ENCODE results near the gene PC. TPM values are rescaled to one million over a fixed set of nuclear protein-coding genes. Genes with fewer than 3 reads are reported as not detected.

The PC gene
- total and polyA plus RNA-seq, 9 donors: 4.2 to 27.5 (median 14.7) TPM

GRCh38 chr11:66820901-66821300, 137.3 kb downstream of the PC start:
- TF ChIP-seq EP300 (IDR thresholded peaks at IDR 0.05) (no peak), POLR2A (IDR thresholded peaks at IDR 0.05) (no peak), CTCF (IDR thresholded peaks at IDR 0.05) (no peak)
- Histone ChIP-seq H3K4me1 (ENCODE audit: insufficient read depth) (no peaks in the 10 kb centered on the region), H3K27me3 (no peaks in the 10 kb centered on the region), H3K27ac (no peak overlapping the region), H3K36me3 (no peaks in the 10 kb centered on the region), H3K9me3 (no peaks in the 10 kb centered on the region), H3K4me3 (no peak overlapping the region)
- WGBS, 3 donors: 50 to 67% (median 67%) methylated on average over 3 of the region's 3 CpGs
- DNase-seq: no peak
- intact Hi-C loops (cut with DNase I): no loop called here

GRCh38 chr11:66820381-66820780, 137.8 kb downstream of the PC start:
- intact Hi-C loops (cut with DNase I): no loop called here
- 82 to 83% (median 83%) methylated on average over 3 of the region's 3 CpGs for WGBS, 3 donors

GRCh38 chr11:66818231-66818955, 139.8 kb downstream of the PC start:
- no peaks in the 10 kb centered on the region for H3K36me3 ChIP-seq
- H3K4me1 ChIP-seq (ENCODE audit: insufficient read depth): no peaks in the 10 kb centered on the region
- H3K9me3 ChIP-seq: no peaks in the 10 kb centered on the region
- no peak for DNase-seq
- 43 to 61% (median 57%) methylated on average over 3 of the region's 3 CpGs for WGBS, 3 donors
- H3K4me3 ChIP-seq: no peak overlapping the region
- no peak overlapping the region for H3K27ac ChIP-seq
- no peaks in the 10 kb centered on the region for H3K27me3 ChIP-seq
- no peak for TF ChIP-seq EP300 (IDR thresholded peaks at IDR 0.05)
- TF ChIP-seq POLR2A (IDR thresholded peaks at IDR 0.05): no peak
- no peak for TF ChIP-seq CTCF (IDR thresholded peaks at IDR 0.05)
- intact Hi-C loops (cut with DNase I): no loop called here

More at GRCh38 chr11:66820381-66820780, 137.8 kb downstream of the PC start:
- Histone ChIP-seq H3K4me3 (no peak overlapping the region), H3K36me3 (no peaks in the 10 kb centered on the region), H3K9me3 (no peaks in the 10 kb centered on the region), H3K27me3 (no peaks in the 10 kb centered on the region), H3K4me1 (ENCODE audit: insufficient read depth) (no peaks in the 10 kb centered on the region), H3K27ac (no peak overlapping the region)
- DNase-seq: no peak
- TF ChIP-seq EP300 (IDR thresholded peaks at IDR 0.05) (no peak), CTCF (IDR thresholded peaks at IDR 0.05) (no peak), POLR2A (IDR thresholded peaks at IDR 0.05) (no peak)

GRCh38 chr11:66815646-66816045, 142.5 kb downstream of the PC start:
- intact Hi-C loops (cut with DNase I): no loop called here
- 22 to 43% (median 28%) methylated on average over 1 of the region's 1 CpG for WGBS, 3 donors
- Histone ChIP-seq H3K27me3 (no peaks in the 10 kb centered on the region), H3K4me3 (no peak overlapping the region), H3K36me3 (no peaks in the 10 kb centered on the region), H3K4me1 (ENCODE audit: insufficient read depth) (no peaks in the 10 kb centered on the region), H3K9me3 (no peaks in the 10 kb centered on the region), H3K27ac (no peak overlapping the region)
- TF ChIP-seq CTCF (IDR thresholded peaks at IDR 0.05) (no peak), POLR2A (IDR thresholded peaks at IDR 0.05) (no peak), EP300 (IDR thresholded peaks at IDR 0.05) (no peak)
- no peak for DNase-seq

All from ovary (tissue), 9 donors.